HepG2 (cell line): ENCODE measurements around the gene KLF16. TPM values are rescaled to one million over a fixed set of nuclear protein-coding genes. Genes with fewer than 3 reads are reported as not detected.
A peak's percentile ranks its signal among the peaks of the same experiment; 100 is the strongest.

Experiments used
- ATAC-seq: fragments of 200-7000 bp; cut with Tn5 transposase; 3 replicates; pipeline ENCODE4 v1.9.1; 2020; ENCODE audit warnings: mild to moderate bottlenecking, moderate library complexity
- BruUV-seq: library from RNA; stranded (reverse); fragments of 400-500 nt; replicated peaks from 2 replicates; lab custom pipeline; 2021; lab: Mats Ljungman, UMichigan
- CTCF ChIA-PET: fragments of 300-600 bp; formaldehyde crosslinking; extraction: SDS; loops from one replicate; lab custom pipeline; 2021; ENCODE audit warnings: low total read pairs, inconsistent platforms, low intra/inter-chr PET ratio; lab: Yijun Ruan, JAX
- POLR2A ChIA-PET: fragments of 350-600 bp; sonication (Branson Sonifier 250); formaldehyde crosslinking; loops from one replicate; lab custom pipeline; 2020; ENCODE audit warnings: antibody characterized with exemption, inconsistent platforms; lab: Yijun Ruan, JAX
- DNase-seq: peaks from one replicate; pipeline ENCODE4 v3.0.0-alpha.2; 2015; ENCODE audit warnings: low spot score
- FAIRE-seq: peaks from 3 replicates; lab custom pipeline; 2011; peaks lifted over from hg19 to GRCh38; lab: Jason Lieb, UNC
- H2AFZ ChIP-seq: one replicate; pipeline ENCODE4 v1.6.1; 2011; ENCODE audit warnings: low read length, inconsistent platforms
- H3K27ac ChIP-seq: fragments of 300-600 bp; 3 replicates; pipeline ENCODE4 v1.8.0; 2011; ENCODE audit warnings: mixed run types, mild to moderate bottlenecking, mixed read lengths, low read length, inconsistent platforms; ENCODE audit not compliant: insufficient read depth; ENCODE audit errors: extremely low read length
- H3K27me3 ChIP-seq, 2 experiments: fragments of 200-600 bp in 1 of 2; 2 replicates in 1 of 2; 3 replicates in 1 of 2; pipeline versions ENCODE4 v1.6.0 to v1.8.0; 2011; ENCODE audit warnings: low read length in 2 of 2, mild to moderate bottlenecking in 2 of 2, moderate library complexity in 2 of 2, inconsistent platforms in 1 of 2; ENCODE audit not compliant: insufficient read depth in 2 of 2, control insufficient read depth in 1 of 2
- H3K36me3 ChIP-seq, 2 experiments: fragments of 200-600 bp in 1 of 2; replicated peaks in 1 of 2; 2 replicates in 1 of 2; 3 replicates in 1 of 2; pipeline versions ENCODE4 v1.5.1 to v1.8.0; 2011; ENCODE audit warnings: low read length in 2 of 2, inconsistent platforms in 1 of 2; ENCODE audit not compliant: insufficient read depth in 2 of 2, control insufficient read depth in 1 of 2
- H3K4me1 ChIP-seq: 2 replicates; pipeline ENCODE4 v1.5.1; 2012; ENCODE audit warnings: low read length, inconsistent platforms; ENCODE audit not compliant: insufficient read depth
- H3K4me2 ChIP-seq: 2 replicates; pipeline ENCODE4 v1.6.0; 2011; ENCODE audit warnings: low read depth, low read length, inconsistent platforms
- H3K4me3 ChIP-seq, 3 experiments: fragments of 200-600 bp in 1 of 3; sonication (generic), shearing (Covaris generic) in 1 of 3; replicated peaks in 1 of 3; 2 replicates each; pipeline ENCODE4 v1.5.1; 2011 to 2016; ENCODE audit warnings: low read length in 3 of 3, inconsistent platforms in 2 of 3, low read depth in 2 of 3, mild to moderate bottlenecking in 2 of 3, control low read depth in 1 of 3, mixed read lengths in 1 of 3; ENCODE audit not compliant: insufficient read depth in 1 of 3
- H3K79me2 ChIP-seq: one replicate; pipeline ENCODE4 v1.6.1; 2011; ENCODE audit warnings: low read length, inconsistent platforms; ENCODE audit not compliant: insufficient read depth
- H3K9ac ChIP-seq: 2 replicates; pipeline ENCODE4 v1.6.0; 2011; ENCODE audit warnings: mild to moderate bottlenecking, low read depth, low read length, inconsistent platforms; ENCODE audit not compliant: insufficient read depth
- H3K9me3 ChIP-seq: 2 replicates; pipeline ENCODE4 v1.5.1; 2012; ENCODE audit warnings: mild to moderate bottlenecking, low read length
- H4K20me1 ChIP-seq: 2 replicates; pipeline ENCODE4 v1.6.0; 2011; ENCODE audit warnings: inconsistent platforms, mild to moderate bottlenecking, low read length, moderate library complexity; ENCODE audit not compliant: insufficient read depth
- CREB1 ChIP-seq, 2 experiments: fragments of 450-650 bp in 1 of 2; IDR thresholded peaks; 2 replicates each; pipeline ENCODE4 v1.6.1; 2016 to 2017; ENCODE audit warnings: control low read depth in 1 of 2, mild to moderate bottlenecking in 1 of 2, missing compliant biosample characterization in 1 of 2, missing genetic modification characterization in 1 of 2
- FOXA3 ChIP-seq: IDR thresholded peaks from 2 replicates; pipeline ENCODE4 v1.6.1; 2016; ENCODE audit warnings: missing genetic modification reagents, missing compliant biosample characterization
- HES4 ChIP-seq: sonication (generic); formaldehyde crosslinking; IDR thresholded peaks from 2 replicates; pipeline ENCODE4 v1.9.0; 2021; ENCODE audit warnings: mild to moderate bottlenecking, missing genetic modification reagents, borderline replicate concordance
- ISX ChIP-seq: sonication (generic); formaldehyde crosslinking; conservative IDR thresholded peaks from 2 replicates; pipeline ENCODE4 v1.5.0; 2020; ENCODE audit warnings: missing genetic modification reagents
- MYNN ChIP-seq: sonication (generic); formaldehyde crosslinking; IDR thresholded peaks from 2 replicates; pipeline ENCODE4 v1.4.0; 2020; ENCODE audit warnings: mild to moderate bottlenecking, low read depth, missing genetic modification reagents
- NFYC ChIP-seq: IDR thresholded peaks from 2 replicates; pipeline ENCODE4 v1.6.1; 2016; ENCODE audit warnings: missing genetic modification reagents, missing compliant biosample characterization
- RFX1 ChIP-seq: fragments of 450-650 bp; IDR thresholded peaks from 2 replicates; pipeline ENCODE4 v1.6.1; 2017
- SP1 ChIP-seq, 2 experiments: fragments of 450-650 bp in 1 of 2; sonication (generic) in 1 of 2; formaldehyde crosslinking in 1 of 2; IDR thresholded peaks; 2 replicates each; pipeline versions ENCODE4 v1.4.0 to v1.6.1; 2016 to 2020; ENCODE audit warnings: missing genetic modification reagents in 1 of 2
- TOPORS ChIP-seq: sonication (generic); formaldehyde crosslinking; IDR thresholded peaks from 2 replicates; pipeline ENCODE4 v1.8.0; 2023; ENCODE audit warnings: mild to moderate bottlenecking, missing genetic modification reagents
- TRIM22 ChIP-seq: fragments of 450-650 bp; IDR thresholded peaks from 2 replicates; pipeline ENCODE4 v1.6.1; 2017
- ZNF10 ChIP-seq: sonication (generic); formaldehyde crosslinking; IDR thresholded peaks from 2 replicates; pipeline ENCODE4 v1.4.0; 2020; ENCODE audit warnings: mild to moderate bottlenecking, low read depth, missing genetic modification reagents, borderline replicate concordance
- ZNF18 ChIP-seq: sonication (generic); formaldehyde crosslinking; IDR thresholded peaks from 2 replicates; pipeline ENCODE4 v1.8.0; 2022; ENCODE audit warnings: mild to moderate bottlenecking, missing genetic modification reagents; ENCODE audit not compliant: insufficient replicate concordance
- ZNF235 ChIP-seq: sonication (generic); formaldehyde crosslinking; IDR thresholded peaks from 2 replicates; pipeline ENCODE4 v1.8.1; 2023; ENCODE audit warnings: mild to moderate bottlenecking, missing genetic modification reagents, borderline replicate concordance
- ZNF496 ChIP-seq: sonication (generic); formaldehyde crosslinking; IDR thresholded peaks from 2 replicates; pipeline ENCODE4 v1.8.1; 2023; ENCODE audit warnings: mild to moderate bottlenecking, moderate library complexity, missing genetic modification reagents; ENCODE audit not compliant: insufficient replicate concordance
- ZNF576 ChIP-seq: sonication (generic); formaldehyde crosslinking; IDR thresholded peaks from 2 replicates; pipeline ENCODE4 v1.4.0; 2020; ENCODE audit warnings: mild to moderate bottlenecking, missing genetic modification reagents
- WGBS: methylation state at CpG from one replicate; pipeline ENCODE4 v1.1.6; 2017; ENCODE audit warnings: low lambda C conversion rate; 5-methylcytosine and 5-hydroxymethylcytosine counted together
- in situ Hi-C: cut with HindIII; loops from 2 replicates; pipeline ENCODE4 v1.10.0; 2017; ENCODE audit warnings: low pct_unique_long_range_greater_than_20kb; ENCODE audit not compliant: extremely low pct_ligation_motif_present
- intact Hi-C: fragments of 100-400 bp; cut with micrococcal nuclease; formaldehyde crosslinking; loops from one replicate; pipeline ENCODE4 v1.10.0; 2022; ENCODE audit not compliant: unreplicated experiment
- polyA plus RNA-seq, 8 experiments: library from polyadenylated mRNA; depleted of rRNA in 3 of 8; stranded (reverse) in 7 of 8; unstranded in 1 of 8; fragments of >200 nt; fragmentation: Illumina TruSeq in 4 of 8; extraction: Trizol in 4 of 8; gene quantifications; 2 replicates each; pipeline versions ENCODE4 v1.2.1 to v1.2.3, GENCODE V29; 2011 to 2016; ENCODE audit warnings: low read depth in 4 of 8, missing spikeins in 1 of 8, mixed read lengths in 1 of 8; ENCODE audit not compliant: insufficient read depth in 1 of 8
- total RNA-seq, 5 experiments: library from RNA; depleted of rRNA; stranded (reverse); fragments of >200 nt; fragmentation: Illumina TruSeq; extraction: Trizol; gene quantifications; 2 replicates each; pipeline ENCODE4 v1.2.3, GENCODE V29; 2016; ENCODE audit warnings: low read depth in 1 of 5
- TF ChIP-seq, protein P1 (sequence below): sonication (generic); formaldehyde crosslinking; conservative IDR thresholded peaks from 2 replicates; pipeline ENCODE4 v1.8.0; 2022; ENCODE audit warnings: low read depth, missing genetic modification reagents
- TF ChIP-seq, protein P2 (sequence below): sonication (generic); formaldehyde crosslinking; IDR thresholded peaks from 2 replicates; pipeline ENCODE4 v1.4.0; 2020; ENCODE audit warnings: missing genetic modification reagents, mild to moderate bottlenecking, borderline replicate concordance

The KLF16 gene
- total and polyA plus RNA-seq, 2 of the 13 experiments (the other 11 are each of a cell fraction or from before 2014, with no cell fraction given): 3.5 to 6.7 TPM

- POLR2A ChIA-PET: interaction anchor here (1.0 kb wide), 1 partner anchor 19 kb away, joined by 3 read pairs; no protein-coding TSS in a partner anchor
- TF ChIP-seq ISX: no peak
- TF ChIP-seq CREB1 (IDR thresholded peaks at IDR 0.05): no peak
- no peak for TF ChIP-seq CREB1 (CRISPR knock-in tag; IDR thresholded peaks at IDR 0.05)
- TF ChIP-seq, protein P1, sequence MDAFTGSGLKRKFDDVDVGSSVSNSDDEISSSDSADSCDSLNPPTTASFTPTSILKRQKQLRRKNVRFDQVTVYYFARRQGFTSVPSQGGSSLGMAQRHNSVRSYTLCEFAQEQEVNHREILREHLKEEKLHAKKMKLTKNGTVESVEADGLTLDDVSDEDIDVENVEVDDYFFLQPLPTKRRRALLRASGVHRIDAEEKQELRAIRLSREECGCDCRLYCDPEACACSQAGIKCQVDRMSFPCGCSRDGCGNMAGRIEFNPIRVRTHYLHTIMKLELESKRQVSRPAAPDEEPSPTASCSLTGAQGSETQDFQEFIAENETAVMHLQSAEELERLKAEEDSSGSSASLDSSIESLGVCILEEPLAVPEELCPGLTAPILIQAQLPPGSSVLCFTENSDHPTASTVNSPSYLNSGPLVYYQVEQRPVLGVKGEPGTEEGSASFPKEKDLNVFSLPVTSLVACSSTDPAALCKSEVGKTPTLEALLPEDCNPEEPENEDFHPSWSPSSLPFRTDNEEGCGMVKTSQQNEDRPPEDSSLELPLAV (CRISPR knock-in tag): no peak
- TF ChIP-seq ZNF10 (CRISPR knock-in tag): no peak
- no peak for TF ChIP-seq MYNN (CRISPR knock-in tag)
- TF ChIP-seq ZNF18 (CRISPR knock-in tag): no peak
- TF ChIP-seq RFX1: no peak
- no peak for TF ChIP-seq ZNF576 (CRISPR knock-in tag)
- no peak for TF ChIP-seq TOPORS (CRISPR knock-in tag)
- TF ChIP-seq HES4 (CRISPR knock-in tag): no peak
- no peak for TF ChIP-seq ZNF496 (CRISPR knock-in tag)
- no peak for TF ChIP-seq ZNF235 (CRISPR knock-in tag)
- no peak for TF ChIP-seq TRIM22
- TF ChIP-seq NFYC (CRISPR knock-in tag): no peak
- no peak for TF ChIP-seq FOXA3 (CRISPR knock-in tag)
- no peak for TF ChIP-seq SP1 (IDR thresholded peaks at IDR 0.05)
- TF ChIP-seq SP1 (CRISPR knock-in tag; IDR thresholded peaks at IDR 0.05): no peak
- TF ChIP-seq, protein P2, sequence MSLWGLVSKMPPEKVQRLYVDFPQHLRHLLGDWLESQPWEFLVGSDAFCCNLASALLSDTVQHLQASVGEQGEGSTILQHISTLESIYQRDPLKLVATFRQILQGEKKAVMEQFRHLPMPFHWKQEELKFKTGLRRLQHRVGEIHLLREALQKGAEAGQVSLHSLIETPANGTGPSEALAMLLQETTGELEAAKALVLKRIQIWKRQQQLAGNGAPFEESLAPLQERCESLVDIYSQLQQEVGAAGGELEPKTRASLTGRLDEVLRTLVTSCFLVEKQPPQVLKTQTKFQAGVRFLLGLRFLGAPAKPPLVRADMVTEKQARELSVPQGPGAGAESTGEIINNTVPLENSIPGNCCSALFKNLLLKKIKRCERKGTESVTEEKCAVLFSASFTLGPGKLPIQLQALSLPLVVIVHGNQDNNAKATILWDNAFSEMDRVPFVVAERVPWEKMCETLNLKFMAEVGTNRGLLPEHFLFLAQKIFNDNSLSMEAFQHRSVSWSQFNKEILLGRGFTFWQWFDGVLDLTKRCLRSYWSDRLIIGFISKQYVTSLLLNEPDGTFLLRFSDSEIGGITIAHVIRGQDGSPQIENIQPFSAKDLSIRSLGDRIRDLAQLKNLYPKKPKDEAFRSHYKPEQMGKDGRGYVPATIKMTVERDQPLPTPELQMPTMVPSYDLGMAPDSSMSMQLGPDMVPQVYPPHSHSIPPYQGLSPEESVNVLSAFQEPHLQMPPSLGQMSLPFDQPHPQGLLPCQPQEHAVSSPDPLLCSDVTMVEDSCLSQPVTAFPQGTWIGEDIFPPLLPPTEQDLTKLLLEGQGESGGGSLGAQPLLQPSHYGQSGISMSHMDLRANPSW (CRISPR knock-in tag): no peak
- 65% methylated on average over 17 of the region's 18 CpGs for WGBS
- Histone ChIP-seq H3K4me1 (peaks cover 42% of the 10 kb centered on the region), H2AFZ (no peak overlapping the region), H3K4me2 (peak overlapping the region; percentile 81), H3K4me3 (peak overlapping the region; percentile 89 to 95 (median 91); a peak in 4 of 6 replicates), H3K79me2 (peaks cover 63% of the 10 kb centered on the region), H3K36me3 (no peaks in the 10 kb centered on the region), H3K27me3 (no peaks in the 10 kb centered on the region; a peak in 1 of 5 replicates), H3K9ac (peak overlapping the region; percentile 84), H4K20me1 (peaks cover 49% of the 10 kb centered on the region), H3K27ac (peak overlapping the region; percentile 80), H3K9me3 (no peaks in the 10 kb centered on the region)
- BruUV-seq: no TSS peak
- DNase-seq: no peak
- FAIRE-seq: no peak
- intact Hi-C loops: no loop called here
- in situ Hi-C loops: no loop called here
- ATAC-seq: no peak
- CTCF ChIA-PET: no interaction called here
Measured at GRCh38 chr19:1859331-1859781, 4.0 kb downstream of the KLF16 start.
